K562 (cell line): ENCODE measurements around the gene SORT1. TPM values are rescaled to one million over a fixed set of nuclear protein-coding genes. Genes with fewer than 3 reads are reported as not detected.
A peak's percentile ranks its signal among the peaks of the same experiment; 100 is the strongest.

ENCODE experiments used
- CCAR2 ChIP-seq: fragments of 200-400 bp; formaldehyde crosslinking; IDR thresholded peaks from 2 replicates; pipeline ENCODE4 v1.6.1; 2017; ENCODE audit warnings: mild to moderate bottlenecking, low read depth, low read length
- DPF2 ChIP-seq: fragments of 450-650 bp; IDR thresholded peaks from 2 replicates; pipeline ENCODE4 v1.6.1; 2016
- ETS2 ChIP-seq: IDR thresholded peaks from 2 replicates; pipeline ENCODE4 v1.6.1; 2016; ENCODE audit warnings: borderline replicate concordance, missing genetic modification characterization, mild to moderate bottlenecking, moderate library complexity, missing compliant biosample characterization; ENCODE audit not compliant: poor library complexity, severe bottlenecking
- FOXM1 ChIP-seq, 2 experiments: fragments of 450-650 bp in 1 of 2; sonication (generic) in 1 of 2; formaldehyde crosslinking in 1 of 2; IDR thresholded peaks; 2 replicates each; pipeline versions ENCODE4 v1.6.1 to v1.9.0; 2017 to 2022; ENCODE audit warnings: low read depth in 2 of 2, mild to moderate bottlenecking in 2 of 2, missing genetic modification reagents in 1 of 2, moderate library complexity in 1 of 2
- FOXO4 ChIP-seq: fragments of 450-650 bp; formaldehyde crosslinking; IDR thresholded peaks from 2 replicates; pipeline ENCODE4 v1.4.0; 2020; ENCODE audit warnings: mild to moderate bottlenecking, moderate library complexity
- KDM2B ChIP-seq: fragments of 250-450 bp; sonication (Bioruptor Pico); IDR thresholded peaks from 2 replicates; pipeline ENCODE4 v1.8.0; 2021; ENCODE audit warnings: mild to moderate bottlenecking, moderate library complexity
- MYBL2 ChIP-seq, 2 experiments: fragments of 450-650 bp in 1 of 2; sonication (generic) in 1 of 2; formaldehyde crosslinking in 1 of 2; IDR thresholded peaks; 2 replicates each; pipeline versions ENCODE4 v1.6.1 to v1.8.1; 2017 to 2022; ENCODE audit warnings: borderline replicate concordance in 1 of 2, inconsistent platforms in 1 of 2, low read depth in 1 of 2, mild to moderate bottlenecking in 1 of 2, missing genetic modification reagents in 1 of 2, moderate library complexity in 1 of 2
- SIN3A ChIP-seq, 2 experiments: fragments of 150-350 bp in 1 of 2; IDR thresholded peaks; 2 replicates each; pipeline ENCODE4 v1.6.1; 2011 to 2016; ENCODE audit warnings: borderline replicate concordance in 2 of 2, low read depth in 2 of 2, low read length in 2 of 2, mild to moderate bottlenecking in 2 of 2, moderate library complexity in 2 of 2; ENCODE audit not compliant: control insufficient read depth in 1 of 2
- TAF7 ChIP-seq: fragments of 450-650 bp; IDR thresholded peaks from 2 replicates; pipeline ENCODE4 v1.6.1; 2016; ENCODE audit warnings: missing genetic modification characterization, missing compliant biosample characterization
- TAL1 ChIP-seq: fragments of 450-650 bp; IDR thresholded peaks from 2 replicates; pipeline ENCODE4 v1.6.1; 2016; ENCODE audit warnings: mild to moderate bottlenecking
- THRA ChIP-seq: fragments of 450-650 bp; IDR thresholded peaks from 2 replicates; pipeline ENCODE4 v1.6.1; 2017; ENCODE audit warnings: mild to moderate bottlenecking, moderate library complexity
- USF1 ChIP-seq: sonication (generic); formaldehyde crosslinking; IDR thresholded peaks from 2 replicates; pipeline ENCODE4 v1.9.0; 2022; ENCODE audit warnings: mild to moderate bottlenecking, missing genetic modification reagents
- ZBTB9 ChIP-seq: fragments of 450-650 bp; formaldehyde crosslinking; IDR thresholded peaks from 2 replicates; pipeline ENCODE4 v1.4.0; 2020; ENCODE audit warnings: mild to moderate bottlenecking, moderate library complexity
- ZNF165 ChIP-seq: fragments of 250-450 bp; sonication (Bioruptor Pico); IDR thresholded peaks from 2 replicates; pipeline ENCODE4 v1.4.0; 2020; ENCODE audit warnings: borderline replicate concordance
- ZNF609 ChIP-seq: sonication (generic); formaldehyde crosslinking; IDR thresholded peaks from 2 replicates; pipeline ENCODE4 v1.8.1; 2023; ENCODE audit warnings: missing genetic modification reagents, mild to moderate bottlenecking, borderline replicate concordance
- ZNF707 ChIP-seq: fragments of 250-450 bp; sonication (Bioruptor Pico); conservative IDR thresholded peaks from 2 replicates; pipeline ENCODE4 v1.8.0; 2022; ENCODE audit warnings: inconsistent platforms, mild to moderate bottlenecking, moderate library complexity
- polyA plus RNA-seq, 8 experiments: library from polyadenylated mRNA; depleted of rRNA in 4 of 8; stranded (reverse) in 5 of 8; unstranded in 3 of 8; fragments of >200 nt; fragmentation: Nextera tagmentation in 2 of 8; fragmentation: Illumina TruSeq in 1 of 8; extraction: Ambion mirVana in 2 of 8; extraction: Trizol in 1 of 8; gene quantifications; 2 replicates each; pipeline versions ENCODE4 v1.2.1 to v1.2.3, GENCODE V29; 2011 to 2014; ENCODE audit warnings: inconsistent platforms in 1 of 8, missing spikeins in 1 of 8
- total RNA-seq, 7 experiments: library from RNA; depleted of rRNA in 6 of 7; stranded (reverse); fragments of >200 nt in 6 of 7; fragmentation: Illumina TruSeq in 2 of 7; extraction: Trizol in 2 of 7; gene quantifications; 2 replicates each; pipeline versions ENCODE4 v1.2.1 to v1.2.3, GENCODE V29; 2011 to 2021; ENCODE audit warnings: low replicate concordance in 1 of 7

SORT1 gene
- total and polyA plus RNA-seq, 9 of the 15 experiments (the other 6 are each of a cell fraction or from before 2014, with no cell fraction given) = 27.4 to 112 (median 65.0) TPM

GRCh38 chr1:109277434-109278204, 120.1 kb downstream of the SORT1 start (continued):
- TF ChIP-seq THRA (no peak), FOXM1 (IDR thresholded peaks at IDR 0.05; ENCODE audit: low read depth) (no peak), FOXM1 (CRISPR knock-in tag; IDR thresholded peaks at IDR 0.05; ENCODE audit: low read depth) (no peak), DPF2 (no peak; the same call in 1 of the 2 replicates), ZNF609 (CRISPR knock-in tag) (no peak), ZBTB9 (CRISPR knock-in tag) (peak; percentile 27; the same call in 1 of the 2 replicates), TAF7 (tag) (no peak), CCAR2 (no peak), ZNF165 (CRISPR knock-in tag) (no peak), ZNF707 (CRISPR knock-in tag) (no peak), USF1 (CRISPR knock-in tag) (no peak), ETS2 (tag) (no peak), MYBL2 (IDR thresholded peaks at IDR 0.05; ENCODE audit: low read depth) (no peak), MYBL2 (CRISPR knock-in tag; IDR thresholded peaks at IDR 0.05; ENCODE audit: borderline replicate concordance) (no peak), KDM2B (CRISPR knock-in tag) (no peak), SIN3A (IDR thresholded peaks at IDR 0.05; ENCODE audit: borderline replicate concordance in 2 of 2, control insufficient read depth in 1 of 2, low read depth in 2 of 2, low read length in 2 of 2) (no peak), TAL1 (no peak), FOXO4 (CRISPR knock-in tag) (no peak)
